ENCODE measurements around the gene UAP1L1. TPM values are rescaled to one million over a fixed set of nuclear protein-coding genes. Genes with fewer than 3 reads are reported as not detected.

The UAP1L1 gene
- total and polyA plus RNA-seq, 9 of the 15 experiments (the other 6 are each of a cell fraction or from before 2014, with no cell fraction given), result 0.20 to 8.6 (median 3.7) TPM

DNA sequence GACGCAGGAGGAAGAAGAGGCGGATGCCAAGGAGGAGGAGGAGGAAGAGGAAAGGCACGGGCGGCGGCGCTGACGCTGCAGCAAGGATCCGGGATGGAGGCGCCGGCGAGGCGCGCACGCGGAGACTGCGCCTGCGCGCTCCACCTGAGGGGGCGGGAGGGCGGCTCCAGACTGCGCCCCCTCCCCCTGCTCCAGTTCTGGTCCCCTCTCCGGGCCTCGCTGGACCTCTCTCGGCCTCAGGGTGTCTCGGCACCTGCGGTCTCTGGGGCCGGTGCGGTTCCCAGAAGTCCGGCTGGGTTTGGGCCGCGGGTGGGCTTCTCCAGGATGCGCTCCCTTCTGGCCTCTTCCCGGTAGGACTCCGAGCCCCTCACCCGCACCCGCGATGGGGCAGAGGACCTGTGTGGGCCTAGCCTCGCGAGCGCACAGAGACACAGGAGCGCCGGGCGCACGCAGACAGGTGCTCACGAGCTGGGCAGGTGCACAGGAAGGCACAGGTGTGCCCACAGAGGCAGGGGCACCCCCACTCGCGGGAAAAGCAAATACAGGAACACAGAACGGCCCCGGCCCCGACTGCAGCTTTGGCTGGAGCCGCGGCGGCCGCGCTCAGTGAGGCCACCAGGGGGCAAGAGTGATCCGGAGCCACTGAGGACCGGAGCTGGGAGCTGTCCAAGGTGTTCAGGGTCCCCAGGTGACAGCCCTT lies 31.1 kb upstream of the UAP1L1 start, which contains the start of gene NPDC1 (continued):
- TF ChIP-seq TBL1XR1 (IDR thresholded peaks at IDR 0.05; ENCODE audit: low read length in 2 of 2), result 0 out of 4 replicates have a peak, but pooled peaks of 1 of the 2 experiments have one; percentile 6
- no peak for TF ChIP-seq PYGO2 (tag; IDR thresholded peaks at IDR 0.05)
- TF ChIP-seq POLR2G (IDR thresholded peaks at IDR 0.05; ENCODE audit: low read depth, low read length), result no peak
- no peak for TF ChIP-seq HDAC6 (IDR thresholded peaks at IDR 0.05; ENCODE audit: low read depth, low read length)
- TF ChIP-seq STAT5A (IDR thresholded peaks at IDR 0.05; ENCODE audit: borderline replicate concordance, low read length), result no peak
- TF ChIP-seq TCF3 (CRISPR knock-in tag; IDR thresholded peaks at IDR 0.05), result no peak
- TF ChIP-seq SP2 (IDR thresholded peaks at IDR 0.05; ENCODE audit: extremely low read depth, low read depth, low read length, poor library complexity, severe bottlenecking), result no peak
- TF ChIP-seq NFE2L1 (tag; IDR thresholded peaks at IDR 0.05; ENCODE audit: borderline replicate concordance, low read depth), result no peak
- no peak for TF ChIP-seq E2F3 (CRISPR knock-in tag; IDR thresholded peaks at IDR 0.05)
- no peak for TF ChIP-seq CEBPB (tag; IDR thresholded peaks at IDR 0.05)
- TF ChIP-seq BCOR (IDR thresholded peaks at IDR 0.05), result peak; percentile 22; the same call in 1 of the 2 replicates
- TF ChIP-seq CBFA2T3 (IDR thresholded peaks at IDR 0.05), result no peak
- no peak for TF ChIP-seq DDX20 (tag; IDR thresholded peaks at IDR 0.05; ENCODE audit: low read depth)
- no peak for TF ChIP-seq COPS2 (conservative IDR thresholded peaks at IDR 0.05)

Data from K562 (cell line).